ENCODE data around the gene GLRX. TPM values are rescaled to one million over a fixed set of nuclear protein-coding genes. Genes with fewer than 3 reads are reported as not detected.
A peak's percentile ranks its signal among the peaks of the same experiment; 100 is the strongest.

Gene GLRX
- total and polyA plus RNA-seq, 2 of the 13 experiments (the other 11 are each of a cell fraction or from before 2014, with no cell fraction given) = 63.8 to 499 TPM

DNA sequence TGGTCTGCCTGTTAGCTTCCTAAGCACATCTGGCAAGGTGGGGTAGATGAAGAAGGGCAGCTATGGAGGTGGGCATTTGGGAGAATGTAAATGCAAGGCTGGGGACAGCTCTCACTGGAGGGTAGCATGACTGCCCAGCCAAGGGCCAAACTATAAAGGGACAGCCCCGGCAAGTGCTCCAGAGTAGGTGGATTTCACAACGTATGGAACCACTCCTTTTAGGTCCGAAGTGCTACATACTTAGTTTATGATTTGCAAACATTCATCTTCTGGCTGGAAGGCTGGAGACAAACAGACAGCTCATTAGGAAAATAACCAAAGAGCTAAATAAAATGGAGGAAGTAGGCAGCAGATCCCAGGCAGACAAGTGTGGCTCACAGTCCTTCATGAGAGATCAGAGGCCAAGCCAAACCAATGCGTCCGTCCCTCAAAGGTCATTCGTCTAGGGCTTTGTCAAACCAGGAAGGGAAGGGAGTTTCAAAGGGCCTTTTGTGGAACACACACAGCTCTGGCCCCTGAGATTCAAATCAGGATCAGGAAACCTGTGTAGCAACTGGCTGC, 42.5 kb upstream of the GLRX start (continued):
- TF ChIP-seq, protein P1, sequence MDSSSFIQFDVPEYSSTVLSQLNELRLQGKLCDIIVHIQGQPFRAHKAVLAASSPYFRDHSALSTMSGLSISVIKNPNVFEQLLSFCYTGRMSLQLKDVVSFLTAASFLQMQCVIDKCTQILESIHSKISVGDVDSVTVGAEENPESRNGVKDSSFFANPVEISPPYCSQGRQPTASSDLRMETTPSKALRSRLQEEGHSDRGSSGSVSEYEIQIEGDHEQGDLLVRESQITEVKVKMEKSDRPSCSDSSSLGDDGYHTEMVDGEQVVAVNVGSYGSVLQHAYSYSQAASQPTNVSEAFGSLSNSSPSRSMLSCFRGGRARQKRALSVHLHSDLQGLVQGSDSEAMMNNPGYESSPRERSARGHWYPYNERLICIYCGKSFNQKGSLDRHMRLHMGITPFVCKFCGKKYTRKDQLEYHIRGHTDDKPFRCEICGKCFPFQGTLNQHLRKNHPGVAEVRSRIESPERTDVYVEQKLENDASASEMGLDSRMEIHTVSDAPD (CRISPR knock-in tag; IDR thresholded peaks at IDR 0.05) = peak; percentile 92; the same call in 1 of the 2 replicates
- peak; percentile 89; the same call in 1 of the 2 replicates for TF ChIP-seq ETV5 (CRISPR knock-in tag; IDR thresholded peaks at IDR 0.05; ENCODE audit: borderline replicate concordance)
- TF ChIP-seq ZNF557 (CRISPR knock-in tag; IDR thresholded peaks at IDR 0.05) = no peak
- TF ChIP-seq HNF4G (IDR thresholded peaks at IDR 0.05; ENCODE audit: borderline replicate concordance, low read depth, low read length) = peak; percentile 55; the same call in 1 of the 2 replicates
- peak; percentile 78; the same call in 1 of the 2 replicates for TF ChIP-seq HNF4G (CRISPR knock-in tag; IDR thresholded peaks at IDR 0.05; ENCODE audit: borderline replicate concordance, low read depth)
- TF ChIP-seq POGZ (CRISPR knock-in tag; IDR thresholded peaks at IDR 0.05) = peak; percentile 93
- TF ChIP-seq ZNF720 (CRISPR knock-in tag; IDR thresholded peaks at IDR 0.05) = no peak
- no peak; the same call in none of the 2 replicates for TF ChIP-seq ZNF331 (CRISPR knock-in tag; IDR thresholded peaks at IDR 0.05)
- no peak for TF ChIP-seq SOX6 (IDR thresholded peaks at IDR 0.05)
- peak; percentile 95 for TF ChIP-seq SOX6 (CRISPR knock-in tag; IDR thresholded peaks at IDR 0.05)
- no peak for TF ChIP-seq ZNF30 (CRISPR knock-in tag; IDR thresholded peaks at IDR 0.05)
- TF ChIP-seq, protein P2, sequence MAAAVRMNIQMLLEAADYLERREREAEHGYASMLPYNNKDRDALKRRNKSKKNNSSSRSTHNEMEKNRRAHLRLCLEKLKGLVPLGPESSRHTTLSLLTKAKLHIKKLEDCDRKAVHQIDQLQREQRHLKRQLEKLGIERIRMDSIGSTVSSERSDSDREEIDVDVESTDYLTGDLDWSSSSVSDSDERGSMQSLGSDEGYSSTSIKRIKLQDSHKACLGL (CRISPR knock-in tag; IDR thresholded peaks at IDR 0.05) = no peak
- no peak for TF ChIP-seq GTF2F1 (IDR thresholded peaks at IDR 0.05; ENCODE audit: low read length)
- peak; percentile 62; the same call in 1 of the 2 replicates for TF ChIP-seq HOXD1 (CRISPR knock-in tag; IDR thresholded peaks at IDR 0.05)
- no peak for TF ChIP-seq HNRNPUL1 (IDR thresholded peaks at IDR 0.05; ENCODE audit: low read depth, low read length)
- peak; percentile 62; the same call in 1 of the 2 replicates for TF ChIP-seq ZNF12 (CRISPR knock-in tag; IDR thresholded peaks at IDR 0.05)
- TF ChIP-seq ZNF713 (CRISPR knock-in tag; IDR thresholded peaks at IDR 0.05) = no peak
- no peak for TF ChIP-seq MATR3 (CRISPR knock-in tag; IDR thresholded peaks at IDR 0.05)
- TF ChIP-seq, protein P3, sequence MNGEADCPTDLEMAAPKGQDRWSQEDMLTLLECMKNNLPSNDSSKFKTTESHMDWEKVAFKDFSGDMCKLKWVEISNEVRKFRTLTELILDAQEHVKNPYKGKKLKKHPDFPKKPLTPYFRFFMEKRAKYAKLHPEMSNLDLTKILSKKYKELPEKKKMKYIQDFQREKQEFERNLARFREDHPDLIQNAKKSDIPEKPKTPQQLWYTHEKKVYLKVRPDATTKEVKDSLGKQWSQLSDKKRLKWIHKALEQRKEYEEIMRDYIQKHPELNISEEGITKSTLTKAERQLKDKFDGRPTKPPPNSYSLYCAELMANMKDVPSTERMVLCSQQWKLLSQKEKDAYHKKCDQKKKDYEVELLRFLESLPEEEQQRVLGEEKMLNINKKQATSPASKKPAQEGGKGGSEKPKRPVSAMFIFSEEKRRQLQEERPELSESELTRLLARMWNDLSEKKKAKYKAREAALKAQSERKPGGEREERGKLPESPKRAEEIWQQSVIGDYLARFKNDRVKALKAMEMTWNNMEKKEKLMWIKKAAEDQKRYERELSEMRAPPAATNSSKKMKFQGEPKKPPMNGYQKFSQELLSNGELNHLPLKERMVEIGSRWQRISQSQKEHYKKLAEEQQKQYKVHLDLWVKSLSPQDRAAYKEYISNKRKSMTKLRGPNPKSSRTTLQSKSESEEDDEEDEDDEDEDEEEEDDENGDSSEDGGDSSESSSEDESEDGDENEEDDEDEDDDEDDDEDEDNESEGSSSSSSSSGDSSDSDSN (CRISPR knock-in tag; IDR thresholded peaks at IDR 0.05) = peak; percentile 61
- no peak for TF ChIP-seq WIZ (CRISPR knock-in tag; IDR thresholded peaks at IDR 0.05)
- TF ChIP-seq THYN1 (CRISPR knock-in tag; IDR thresholded peaks at IDR 0.05; ENCODE audit: borderline replicate concordance, low read depth) = no peak
- TF ChIP-seq, protein P4, sequence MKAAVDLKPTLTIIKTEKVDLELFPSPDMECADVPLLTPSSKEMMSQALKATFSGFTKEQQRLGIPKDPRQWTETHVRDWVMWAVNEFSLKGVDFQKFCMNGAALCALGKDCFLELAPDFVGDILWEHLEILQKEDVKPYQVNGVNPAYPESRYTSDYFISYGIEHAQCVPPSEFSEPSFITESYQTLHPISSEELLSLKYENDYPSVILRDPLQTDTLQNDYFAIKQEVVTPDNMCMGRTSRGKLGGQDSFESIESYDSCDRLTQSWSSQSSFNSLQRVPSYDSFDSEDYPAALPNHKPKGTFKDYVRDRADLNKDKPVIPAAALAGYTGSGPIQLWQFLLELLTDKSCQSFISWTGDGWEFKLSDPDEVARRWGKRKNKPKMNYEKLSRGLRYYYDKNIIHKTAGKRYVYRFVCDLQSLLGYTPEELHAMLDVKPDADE (CRISPR knock-in tag; IDR thresholded peaks at IDR 0.05) = no peak
- no peak for TF ChIP-seq ZNF616 (CRISPR knock-in tag; IDR thresholded peaks at IDR 0.05; ENCODE audit: low read depth)
- peak; percentile 91 for TF ChIP-seq NR2F6 (IDR thresholded peaks at IDR 0.05)
- peak; percentile 93 for TF ChIP-seq NR2F6 (CRISPR knock-in tag; IDR thresholded peaks at IDR 0.05)
- TF ChIP-seq MLLT10 (CRISPR knock-in tag; IDR thresholded peaks at IDR 0.05) = no peak
- TF ChIP-seq, protein P5, sequence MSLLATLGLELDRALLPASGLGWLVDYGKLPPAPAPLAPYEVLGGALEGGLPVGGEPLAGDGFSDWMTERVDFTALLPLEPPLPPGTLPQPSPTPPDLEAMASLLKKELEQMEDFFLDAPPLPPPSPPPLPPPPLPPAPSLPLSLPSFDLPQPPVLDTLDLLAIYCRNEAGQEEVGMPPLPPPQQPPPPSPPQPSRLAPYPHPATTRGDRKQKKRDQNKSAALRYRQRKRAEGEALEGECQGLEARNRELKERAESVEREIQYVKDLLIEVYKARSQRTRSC (CRISPR knock-in tag; IDR thresholded peaks at IDR 0.05; ENCODE audit: low read depth) = no peak
- TF ChIP-seq ZNF556 (CRISPR knock-in tag; IDR thresholded peaks at IDR 0.05; ENCODE audit: borderline replicate concordance) = no peak; the same call in 1 of the 2 replicates

Measured in HepG2 (cell line).